H9 (cell line): ENCODE results near the gene HAND1. TPM values are rescaled to one million over a fixed set of nuclear protein-coding genes. Genes with fewer than 3 reads are reported as not detected.

Experiments used
- DNase-seq: peaks from one replicate; pipeline ENCODE4 v3.0.0-alpha.2; 2017
- H2AFZ ChIP-seq: one replicate; pipeline ENCODE4 v1.6.1; 2013; ENCODE audit warnings: mild to moderate bottlenecking, low read length, control low read depth, moderate library complexity
- H2AK5ac ChIP-seq: 2 replicates; pipeline ENCODE4 v1.6.1; 2013; ENCODE audit warnings: low read length, control low read depth, mixed read lengths; ENCODE audit not compliant: insufficient read length
- H2BK120ac ChIP-seq: one replicate; pipeline ENCODE4 v1.6.1; 2013; ENCODE audit warnings: low read depth, mild to moderate bottlenecking, low read length, control low read depth, inconsistent platforms; ENCODE audit not compliant: poor library complexity, severe bottlenecking
- H2BK12ac ChIP-seq: 2 replicates; pipeline ENCODE4 v1.6.1; 2013; ENCODE audit warnings: low read length, control low read depth, mixed read lengths, low read depth; ENCODE audit not compliant: insufficient read length
- H2BK15ac ChIP-seq: 2 replicates; pipeline ENCODE4 v1.6.1; 2013; ENCODE audit warnings: low read depth, low read length, control low read depth
- H2BK20ac ChIP-seq: one replicate; pipeline ENCODE4 v1.6.1; 2013; ENCODE audit warnings: low read depth, mild to moderate bottlenecking, low read length, control low read depth, inconsistent platforms; ENCODE audit not compliant: poor library complexity, severe bottlenecking
- H2BK5ac ChIP-seq: 2 replicates; pipeline ENCODE4 v1.6.1; 2013; ENCODE audit warnings: low read length, control low read depth, mixed read lengths; ENCODE audit not compliant: insufficient read length
- H3K14ac ChIP-seq: 2 replicates; pipeline ENCODE4 v1.6.1; 2013; ENCODE audit warnings: low read length, control low read depth; ENCODE audit not compliant: insufficient read depth
- H3K18ac ChIP-seq: 2 replicates; pipeline ENCODE4 v1.6.1; 2013; ENCODE audit warnings: low read depth, mild to moderate bottlenecking, mixed read lengths, low read length, control low read depth; ENCODE audit not compliant: insufficient read length
- H3K23ac ChIP-seq: 2 replicates; pipeline ENCODE4 v1.6.1; 2013; ENCODE audit warnings: low read length, control low read depth, mixed read lengths, low read depth; ENCODE audit not compliant: insufficient read length
- H3K23me2 ChIP-seq: 2 replicates; pipeline ENCODE4 v1.6.1; 2013; ENCODE audit warnings: low read depth, mild to moderate bottlenecking, mixed read lengths, low read length, control low read depth; ENCODE audit not compliant: insufficient read length, poor library complexity, severe bottlenecking
- H3K27ac ChIP-seq: 2 replicates; pipeline ENCODE4 v1.5.1; 2013; ENCODE audit warnings: low read length, control low read depth, mixed read lengths, low read depth; ENCODE audit not compliant: insufficient read length
- H3K27me3 ChIP-seq: 2 replicates; pipeline ENCODE4 v1.6.1; 2013; ENCODE audit warnings: low read length, control low read depth, inconsistent platforms; ENCODE audit not compliant: insufficient read depth
- H3K4ac ChIP-seq: 2 replicates; pipeline ENCODE4 v1.6.1; 2013; ENCODE audit warnings: low read depth, mild to moderate bottlenecking, control low read depth, inconsistent platforms, low read length, moderate library complexity
- H3K4me1 ChIP-seq: 2 replicates; pipeline ENCODE4 v1.6.1; 2013; ENCODE audit warnings: low read length, control low read depth, inconsistent platforms; ENCODE audit not compliant: insufficient read depth
- H3K4me2 ChIP-seq: 2 replicates; pipeline ENCODE4 v1.6.1; 2013; ENCODE audit warnings: low read length, control low read depth, mixed read lengths; ENCODE audit not compliant: insufficient read length, insufficient read depth
- H3K56ac ChIP-seq: 2 replicates; pipeline ENCODE4 v1.6.1; 2013; ENCODE audit warnings: low read depth, mild to moderate bottlenecking, mixed read lengths, low read length, control low read depth; ENCODE audit not compliant: insufficient read length
- H3K79me1 ChIP-seq: 2 replicates; pipeline ENCODE4 v1.6.1; 2013; ENCODE audit warnings: low read depth, mild to moderate bottlenecking, moderate library complexity, low read length, control low read depth, inconsistent platforms; ENCODE audit not compliant: insufficient read depth, poor library complexity, severe bottlenecking
- H3K79me2 ChIP-seq: 2 replicates; pipeline ENCODE4 v1.6.1; 2013; ENCODE audit warnings: low read length, control low read depth, inconsistent platforms; ENCODE audit not compliant: insufficient read depth
- H3K9ac ChIP-seq: 2 replicates; pipeline ENCODE4 v1.6.1; 2013; ENCODE audit warnings: low read length, control low read depth, mixed read lengths; ENCODE audit not compliant: insufficient read length; ENCODE audit errors: extremely low read depth
- H3K9me3 ChIP-seq: one replicate; pipeline ENCODE4 v1.6.1; 2013; ENCODE audit warnings: low read depth, low read length, inconsistent platforms; ENCODE audit not compliant: control insufficient read depth
- H3T11ph ChIP-seq: one replicate; pipeline ENCODE4 v1.6.1; 2013; ENCODE audit warnings: mild to moderate bottlenecking, low read length, control low read depth, inconsistent platforms
- H4K20me1 ChIP-seq: one replicate; pipeline ENCODE4 v1.6.1; 2013; ENCODE audit not compliant: control insufficient read depth, insufficient read length, insufficient read depth
- H4K5ac ChIP-seq: 2 replicates; pipeline ENCODE4 v1.6.1; 2013; ENCODE audit warnings: low read depth, mild to moderate bottlenecking, mixed read lengths, low read length, control low read depth; ENCODE audit not compliant: insufficient read length
- H4K8ac ChIP-seq: replicated peaks from 2 replicates; pipeline ENCODE4 v1.6.1; 2013; ENCODE audit warnings: low read length, control low read depth, mixed read lengths, low read depth; ENCODE audit not compliant: insufficient read length
- H4K91ac ChIP-seq: 2 replicates; pipeline ENCODE4 v1.6.1; 2013; ENCODE audit warnings: low read depth, mild to moderate bottlenecking, moderate library complexity, mixed read lengths, low read length, control low read depth; ENCODE audit not compliant: insufficient read length
- H3K27ac Mint-ChIP-seq, 3 experiments: 2 replicates in 2 of 3; 3 replicates in 1 of 3; pipeline ENCODE4 v1.8.0; 2020 to 2021; ENCODE audit warnings: mixed read lengths in 3 of 3, mild to moderate bottlenecking in 1 of 3, moderate library complexity in 1 of 3
- H3K27me3 Mint-ChIP-seq: 2 replicates; pipeline ENCODE4 v1.8.0; 2021; ENCODE audit warnings: low read depth, mild to moderate bottlenecking, moderate library complexity, mixed read lengths
- H3K36me3 Mint-ChIP-seq, 3 experiments: 2 replicates in 2 of 3; 3 replicates in 1 of 3; pipeline ENCODE4 v1.8.0; 2020 to 2021; ENCODE audit warnings: low read depth in 3 of 3, mixed read lengths in 3 of 3; ENCODE audit not compliant: insufficient read depth in 1 of 3
- H3K4me1 Mint-ChIP-seq, 2 experiments: 2 replicates each; pipeline ENCODE4 v1.8.0; 2020; ENCODE audit warnings: mixed read lengths in 2 of 2
- H3K4me3 Mint-ChIP-seq, 2 experiments: 2 replicates in 1 of 2; 3 replicates in 1 of 2; pipeline ENCODE4 v1.8.0; 2020 to 2021; ENCODE audit warnings: mild to moderate bottlenecking in 2 of 2, mixed read lengths in 2 of 2, moderate library complexity in 1 of 2
- H3K9me3 Mint-ChIP-seq, 2 experiments: 2 replicates in 1 of 2; 3 replicates in 1 of 2; pipeline ENCODE4 v1.8.0; 2020; ENCODE audit warnings: mild to moderate bottlenecking in 2 of 2, mixed read lengths in 2 of 2, moderate library complexity in 1 of 2
- CTCF ChIP-seq: fragments of 200-600 bp; sonication (generic); conservative IDR thresholded peaks from 3 replicates; pipeline ENCODE4 v1.8.0; 2021; ENCODE audit warnings: antibody characterized with exemption, mild to moderate bottlenecking
- WGBS: extraction: QIAGEN DNeasy Blood & Tissue Kit; methylation state at CpG from one replicate; pipeline ENCODE4 v1.1.7; 2013; ENCODE audit warnings: missing lambda C conversion rate, low lambda C conversion rate, mixed read lengths; ENCODE audit not compliant: insufficient read length; ENCODE audit errors: extremely low coverage; 5-methylcytosine and 5-hydroxymethylcytosine counted together
- total RNA-seq: library from RNA; stranded (reverse); gene quantifications from 2 replicates; pipeline ENCODE4 v1.2.1, GENCODE V29; 2021

The HAND1 gene
- total RNA-seq, 1 experiment from 2014 or later: not detected

DNA sequence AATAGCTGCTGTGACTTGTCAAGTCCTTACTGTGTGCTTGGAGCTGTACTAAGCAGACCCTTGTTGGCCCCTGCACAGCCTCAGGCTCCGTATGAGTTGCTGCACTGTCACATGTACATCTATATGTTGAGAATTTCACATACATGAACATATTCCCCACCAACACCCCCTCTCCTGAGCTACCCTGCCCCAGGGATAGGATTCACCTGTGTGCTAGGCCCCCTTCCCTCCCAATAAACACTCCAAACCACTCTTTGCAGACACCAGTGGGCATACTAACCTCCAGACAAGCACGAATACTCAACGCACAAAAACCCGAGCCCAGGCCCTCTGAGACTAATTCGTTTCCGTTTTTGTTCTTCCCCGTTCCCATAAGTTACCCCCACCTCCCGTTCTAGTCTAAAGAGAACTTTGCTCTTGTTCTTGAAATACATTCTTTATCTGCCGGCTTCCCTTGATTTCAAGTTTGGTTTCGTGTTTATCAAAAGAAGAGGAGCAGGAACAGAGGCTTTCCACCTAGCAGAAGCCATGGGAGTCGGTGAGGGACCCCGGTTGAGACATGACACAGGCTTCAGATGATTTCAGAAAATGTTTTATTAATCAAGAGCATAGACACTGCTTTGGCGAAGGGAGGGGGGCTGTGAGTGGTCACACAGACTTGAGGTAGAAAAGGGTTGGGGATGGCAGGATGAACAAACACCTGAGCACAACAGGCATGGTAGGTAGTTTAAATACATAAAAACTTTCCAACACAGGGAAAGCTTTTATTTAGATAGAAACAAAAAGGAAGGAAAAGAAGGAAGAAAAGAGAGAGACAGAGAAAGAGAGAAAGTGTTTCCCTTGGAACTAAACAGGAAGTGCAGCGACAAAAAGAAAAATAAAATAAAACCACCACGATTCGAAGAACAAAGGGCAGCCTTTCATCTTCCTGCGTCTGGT lies 3.4 kb downstream of the HAND1 start:
- H4K91ac ChIP-seq: no peak overlapping the region
- H4K8ac ChIP-seq: no peak overlapping the region
- no peak overlapping the region for H2BK120ac ChIP-seq
- no peak overlapping the region for H2AFZ ChIP-seq
- H2AK5ac ChIP-seq: no peak overlapping the region
- H3K36me3 Mint-ChIP-seq: no peaks in the 10 kb centered on the region; a peak in 1 of 7 replicates
- H3K27me3 Mint-ChIP-seq: peaks cover 99% of the 10 kb centered on the region
- H3K27me3 ChIP-seq: peaks cover 94% of the 10 kb centered on the region
- H3K4me1 Mint-ChIP-seq: peaks cover 42 to 57% of the 10 kb centered on the region in 2 experiments
- no peak overlapping the region for H3K27ac Mint-ChIP-seq
- H3K18ac ChIP-seq: no peak overlapping the region
- peak overlapping the region in 1 of 2 experiments; percentile 73; a peak in 3 of 5 replicates for H3K4me3 Mint-ChIP-seq
- no peak overlapping the region for H2BK15ac ChIP-seq
- H4K20me1 ChIP-seq: peaks cover 2% of the 10 kb centered on the region
- no peak overlapping the region for H3T11ph ChIP-seq
- no peak overlapping the region for H3K27ac ChIP-seq
- no peak overlapping the region for H3K4ac ChIP-seq
- no peaks in the 10 kb centered on the region for H3K79me2 ChIP-seq
- no peak overlapping the region for H3K9ac ChIP-seq
- no peak for TF ChIP-seq CTCF
- no peaks in the 10 kb centered on the region for H3K79me1 ChIP-seq
- H2BK20ac ChIP-seq: no peak overlapping the region
- H3K4me1 ChIP-seq: no peaks in the 10 kb centered on the region
- peaks cover 34% of the 10 kb centered on the region for H3K23me2 ChIP-seq
- no peak overlapping the region for H3K23ac ChIP-seq
- H2BK5ac ChIP-seq: no peak overlapping the region
- no CpG with 5 or more reads among the region's 17 CpGs for WGBS
- no peak overlapping the region for H4K5ac ChIP-seq
- H3K4me2 ChIP-seq: peak overlapping the region; percentile 61
- no peaks in the 10 kb centered on the region; a peak in 1 of 5 replicates for H3K9me3 Mint-ChIP-seq
- no peak overlapping the region for H3K56ac ChIP-seq
- DNase-seq: no peak
- H2BK12ac ChIP-seq: no peak overlapping the region
- no peaks in the 10 kb centered on the region for H3K9me3 ChIP-seq
- no peak overlapping the region for H3K14ac ChIP-seq
